Measurements from ENCODE around the gene KDM7A. TPM values are rescaled to one million over a fixed set of nuclear protein-coding genes. Genes with fewer than 3 reads are reported as not detected.

KDM7A gene
- total RNA-seq, 1 experiment from 2014 or later, result 1.5 TPM

DNA sequence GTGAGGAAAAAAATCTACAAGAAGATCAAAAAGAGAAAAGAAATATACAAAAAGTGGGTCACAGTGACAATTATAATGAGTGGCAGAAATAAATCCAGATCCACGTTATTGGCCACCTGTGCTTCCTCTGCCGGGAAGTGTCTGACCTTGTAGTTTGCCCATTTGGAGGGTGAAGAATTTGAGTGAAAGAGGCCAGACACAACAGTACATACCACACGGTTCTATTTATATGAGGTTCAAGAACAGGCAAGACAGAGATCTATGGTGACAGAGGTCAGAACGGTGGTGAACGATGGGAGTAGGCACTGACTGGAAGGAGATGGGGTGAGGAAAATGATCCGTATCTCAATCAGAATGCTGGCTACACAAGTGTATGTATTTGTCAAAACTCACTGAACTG is 131.1 kb downstream of the KDM7A start:
- no TSS peak for BruUV-seq (replicated peaks)
- intact Hi-C loops (cut with micrococcal nuclease; ENCODE audit: unreplicated experiment), result no loop called here
- ChIA-PET POLR2A (ENCODE audit: unreplicated experiment) (no interaction called here), CTCF (no interaction called here)
- H3K27ac ChIP-seq, result no peak overlapping the region
- H3K9me2 ChIP-seq (ENCODE audit: insufficient read depth), result no peaks in the 10 kb centered on the region
- H3K4me3 ChIP-seq, result no peak overlapping the region
- H3K4me2 ChIP-seq, result no peak overlapping the region
- H3K9me3 ChIP-seq (ENCODE audit: insufficient read depth, low read depth), result no peaks in the 10 kb centered on the region
- 0 out of 2 replicates have a peak, but pooled peaks cover 3% of the 10 kb centered on the region for H3K36me3 ChIP-seq (ENCODE audit: low read depth)
- no peaks in the 10 kb centered on the region for H4K20me1 ChIP-seq (ENCODE audit: insufficient read depth)
- H3F3A ChIP-seq (ENCODE audit: insufficient read depth, low read depth), result 0 out of 2 replicates have a peak, but pooled peaks cover 10% of the 10 kb centered on the region
- no peak for TF ChIP-seq EZH2 (IDR thresholded peaks at IDR 0.05; ENCODE audit: low read depth)
- TF ChIP-seq CTCF (conservative IDR thresholded peaks at IDR 0.05), result no peak
- no peak overlapping the region for H2AFZ ChIP-seq
- H3K79me2 ChIP-seq (ENCODE audit: low read depth), result no peaks in the 10 kb centered on the region
- H3K4me1 ChIP-seq (replicated peaks; ENCODE audit: insufficient read depth), result peaks cover 12% of the 10 kb centered on the region
- no peaks in the 10 kb centered on the region for H3K27me3 ChIP-seq (ENCODE audit: insufficient read depth, low read depth)
- DNase-seq, result no peak

DNA sequence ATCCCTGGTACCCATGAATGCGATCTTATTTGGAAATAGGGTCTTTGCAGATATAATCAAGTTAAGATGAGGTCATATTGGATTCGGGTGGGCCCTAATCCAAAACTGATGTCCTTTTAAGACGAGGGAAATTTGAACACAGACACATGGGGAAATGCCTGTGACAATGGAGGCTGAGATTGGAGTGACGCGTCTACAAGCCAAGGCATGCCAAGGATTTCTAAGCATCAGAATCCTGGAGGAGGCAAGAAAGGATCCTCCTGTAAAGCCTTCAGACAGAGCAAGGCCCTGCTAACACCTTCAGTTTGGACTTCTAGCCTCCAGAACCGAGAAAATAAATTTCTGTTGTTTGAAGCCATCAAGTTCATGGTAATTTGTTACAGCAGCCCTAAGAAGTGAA is 132.5 kb downstream of the KDM7A start:
- POLR2A ChIA-PET (ENCODE audit: unreplicated experiment), result no interaction called here
- no peak for DNase-seq
- TF ChIP-seq EZH2 (IDR thresholded peaks at IDR 0.05; ENCODE audit: low read depth) (no peak), CTCF (conservative IDR thresholded peaks at IDR 0.05) (no peak)
- H3K4me2 ChIP-seq, result no peak overlapping the region
- peaks cover 5% of the 10 kb centered on the region for H3K4me1 ChIP-seq (replicated peaks; ENCODE audit: insufficient read depth)
- H3K9me2 ChIP-seq (ENCODE audit: insufficient read depth), result no peaks in the 10 kb centered on the region
- H3K9me3 ChIP-seq (ENCODE audit: insufficient read depth, low read depth), result no peaks in the 10 kb centered on the region
- no peaks in the 10 kb centered on the region for H4K20me1 ChIP-seq (ENCODE audit: insufficient read depth)
- no peak overlapping the region for H3K27ac ChIP-seq
- BruUV-seq (replicated peaks), result no TSS peak
- no peaks in the 10 kb centered on the region for H3K27me3 ChIP-seq (ENCODE audit: insufficient read depth, low read depth)
- intact Hi-C loops (cut with micrococcal nuclease; ENCODE audit: unreplicated experiment), result no loop called here
- no peak overlapping the region for H3K4me3 ChIP-seq
- 0 out of 2 replicates have a peak, but pooled peaks cover 3% of the 10 kb centered on the region for H3K36me3 ChIP-seq (ENCODE audit: low read depth)
- H2AFZ ChIP-seq, result no peak overlapping the region
- CTCF ChIA-PET, result no interaction called here
- H3K79me2 ChIP-seq (ENCODE audit: low read depth), result no peaks in the 10 kb centered on the region
- 0 out of 2 replicates have a peak, but pooled peaks cover 3% of the 10 kb centered on the region for H3F3A ChIP-seq (ENCODE audit: insufficient read depth, low read depth)

DNA sequence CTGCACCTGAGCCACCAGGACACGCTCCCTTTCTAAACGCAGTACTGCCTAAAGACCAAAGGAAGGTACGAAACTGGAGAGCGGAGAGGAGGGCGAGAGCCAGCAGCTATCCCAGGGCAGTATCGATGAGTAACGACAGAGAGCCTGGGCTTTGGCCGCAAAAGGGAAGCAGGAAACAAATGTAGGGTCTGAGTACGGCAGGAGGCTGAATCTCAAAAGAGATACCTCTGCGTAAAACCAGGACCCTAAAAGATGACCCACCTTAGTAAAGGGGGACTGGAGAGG is 134.5 kb downstream of the KDM7A start:
- TF ChIP-seq CTCF (conservative IDR thresholded peaks at IDR 0.05), result no peak
- no peak for TF ChIP-seq EZH2 (IDR thresholded peaks at IDR 0.05; ENCODE audit: low read depth)
- Histone ChIP-seq H3K4me2 (no peak overlapping the region), H3K27me3 (ENCODE audit: insufficient read depth, low read depth) (no peaks in the 10 kb centered on the region), H3K27ac (no peak overlapping the region), H3K9me2 (ENCODE audit: insufficient read depth) (no peaks in the 10 kb centered on the region), H3F3A (ENCODE audit: insufficient read depth, low read depth) (no peaks in the 10 kb centered on the region), H3K9me3 (ENCODE audit: insufficient read depth, low read depth) (no peaks in the 10 kb centered on the region), H3K36me3 (ENCODE audit: low read depth) (0 out of 2 replicates have a peak, but pooled peaks cover 3% of the 10 kb centered on the region), H3K4me1 (replicated peaks; ENCODE audit: insufficient read depth) (no peaks in the 10 kb centered on the region), H4K20me1 (ENCODE audit: insufficient read depth) (no peaks in the 10 kb centered on the region), H2AFZ (no peak overlapping the region), H3K79me2 (ENCODE audit: low read depth) (no peaks in the 10 kb centered on the region), H3K4me3 (no peak overlapping the region)
- intact Hi-C loops (cut with micrococcal nuclease; ENCODE audit: unreplicated experiment), result no loop called here
- ChIA-PET POLR2A (ENCODE audit: unreplicated experiment) (no interaction called here), CTCF (no interaction called here)
- no TSS peak for BruUV-seq (replicated peaks)
- no peak for DNase-seq

Measured in PC-9 (cell line).